Spinal cord (tissue), 10 donors: Measurements from ENCODE around the gene RPL34. TPM values are rescaled to one million over a fixed set of nuclear protein-coding genes. Genes with fewer than 3 reads are reported as not detected.

Source experiments
- DNase-seq, 6 donors: peaks; one replicate each; pipeline versions ENCODE4 v3.0.0 to v3.0.0-alpha.2; 2013 to 2015; ENCODE audit warnings: low spot score in 6 of 6, low read depth in 4 of 6
- H3K27ac ChIP-seq: one replicate; pipeline ENCODE4 v1.5.1; 2013; ENCODE audit warnings: low read depth, low read length, control low read depth
- H3K27me3 ChIP-seq: one replicate; pipeline ENCODE4 v1.6.1; 2013; ENCODE audit warnings: low read length; ENCODE audit not compliant: control insufficient read depth, insufficient read depth
- H3K36me3 ChIP-seq: one replicate; pipeline ENCODE4 v1.6.1; 2013; ENCODE audit warnings: low read length; ENCODE audit not compliant: control insufficient read depth, insufficient read depth
- H3K4me1 ChIP-seq: one replicate; pipeline ENCODE4 v1.6.1; 2013; ENCODE audit warnings: low read length; ENCODE audit not compliant: control insufficient read depth, insufficient read depth
- H3K4me3 ChIP-seq: one replicate; pipeline ENCODE4 v1.5.1; 2013; ENCODE audit warnings: low read depth, low read length, control low read depth
- H3K9me3 ChIP-seq: one replicate; pipeline ENCODE4 v1.6.1; 2013; ENCODE audit warnings: low read length; ENCODE audit not compliant: control insufficient read depth, insufficient read depth
- WGBS: methylation state at CpG from one replicate; pipeline ENCODE4 v1.1.5; 2013; ENCODE audit warnings: missing lambda C conversion rate; ENCODE audit not compliant: insufficient coverage; 5-methylcytosine and 5-hydroxymethylcytosine counted together
- long read RNA-seq, 4 donors: transcript quantifications; one replicate each; lab custom pipeline, GENCODE V29; 2026
- polyA plus RNA-seq, 2 donors: library from polyadenylated mRNA; unstranded; fragments of 120-200 nt; gene quantifications; one replicate each; pipeline ENCODE4 v1.2.1, GENCODE V29; 2013; ENCODE audit not compliant: insufficient read length in 2 of 2
- total RNA-seq, 2 donors: library from RNA; depleted of rRNA in 1 of 2; stranded (reverse); fragments of 120-200 nt in 1 of 2; fragments of >200 nt in 1 of 2; gene quantifications; one replicate each; pipeline versions ENCODE4 v1.2.3 to v1.2.4, GENCODE V29; 2013 to 2014
- donor health status: healthy.

The RPL34 gene
- 1,000 to 10,000 TPM in 1 of 2 donors, 100 to 1,000 TPM in 1; 706 to 2,279 TPM for total RNA-seq
- polyA plus RNA-seq, result 1,000 to 10,000 TPM; 1,118 to 1,134 TPM
- long read RNA-seq, donor 1, transcript RPL34-202 (5 exons, 441 nt), result major isoform, 1,034 of 1,615 reads
- long read RNA-seq, donor 1, transcript RPL34-201 (5 exons, 529 nt), result minor isoform, 20 of 1,615 reads
- long read RNA-seq, donor 1, transcript RPL34-206 (2 exons, 629 nt), result minor isoform, 59 of 1,615 reads
- long read RNA-seq, donor 1, partial matches to known transcripts, result 462 of 1,615 reads
- long read RNA-seq, donor 1, other reads (novel, unspliced or antisense), result 39 of 1,615 reads
- long read RNA-seq, donor 2, transcript RPL34-202 (5 exons, 441 nt), result major isoform, 363 of 573 reads
- long read RNA-seq, donor 2, transcript RPL34-206 (2 exons, 629 nt), result minor isoform, 23 of 573 reads
- long read RNA-seq, donor 2, transcript RPL34-201 (5 exons, 529 nt), result minor isoform, 13 of 573 reads
- long read RNA-seq, donor 2, partial matches to known transcripts, result 163 of 573 reads
- long read RNA-seq, donor 2, other reads (novel, unspliced or antisense), result 8 of 573 reads
- long read RNA-seq, donor 3, transcript RPL34-206 (2 exons, 629 nt), result minor isoform, 25 of 740 reads
- long read RNA-seq, donor 3, transcript RPL34-201 (5 exons, 529 nt), result minor isoform, 14 of 740 reads
- long read RNA-seq, donor 3, transcript RPL34-202 (5 exons, 441 nt), result major isoform, 491 of 740 reads
- long read RNA-seq, donor 3, partial matches to known transcripts, result 200 of 740 reads
- long read RNA-seq, donor 3, other reads (novel, unspliced or antisense), result 9 of 740 reads
- long read RNA-seq, donor 4, transcript RPL34-202 (5 exons, 441 nt), result major isoform, 3,788 of 6,512 reads
- long read RNA-seq, donor 4, transcript RPL34-206 (2 exons, 629 nt), result minor isoform, 308 of 6,512 reads
- long read RNA-seq, donor 4, transcript RPL34-205 (2 exons, 2,627 nt), result minor isoform, 8 of 6,512 reads
- long read RNA-seq, donor 4, transcript RPL34-201 (5 exons, 529 nt), result minor isoform, 68 of 6,512 reads
- long read RNA-seq, donor 4, partial matches to known transcripts, result 2,146 of 6,512 reads
- long read RNA-seq, donor 4, other reads (novel, unspliced or antisense), result 193 of 6,512 reads

GRCh38 chr4:108620101-108620932 lies at the start of gene RPL34:
RPL34 (plus strand) TSS chr4:108620576; CDS start chr4:108621960, 1,384 bp downstream.
- Histone ChIP-seq H3K27me3 (no peaks in the 10 kb centered on the region), H3K4me1 (no peaks in the 10 kb centered on the region), H3K4me3 (peak within 1 kb of the TSS; percentile 99), H3K36me3 (peaks cover 16% of the 10 kb centered on the region), H3K9me3 (peaks cover 2% of the 10 kb centered on the region), H3K27ac (peak within 1 kb of the TSS; percentile 90)
- under 1% methylated on average over 17 of the region's 32 CpGs for WGBS
- peak; percentile 96 to 100 (median 98) for DNase-seq

- WGBS, result 49% methylated on average over 3 of the region's 4 CpGs
- Histone ChIP-seq H3K4me1 (no peaks in the 10 kb centered on the region), H3K36me3 (no peaks in the 10 kb centered on the region), H3K9me3 (no peaks in the 10 kb centered on the region), H3K27me3 (no peaks in the 10 kb centered on the region), H3K4me3 (no peak overlapping the region), H3K27ac (no peak overlapping the region)
- peak in 1 of 6 donors; percentile 11 for DNase-seq
These were observed 49.3 kb upstream of the RPL34 start for GRCh38 chr4:108570993-108571569.

GRCh38 chr4:108574402-108574801 lies 46.0 kb upstream of the RPL34 start:
- no peaks in the 10 kb centered on the region for H3K9me3 ChIP-seq
- no peaks in the 10 kb centered on the region for H3K36me3 ChIP-seq
- no peaks in the 10 kb centered on the region for H3K27me3 ChIP-seq
- peak in 1 of 6 donors; percentile 17 for DNase-seq
- no peaks in the 10 kb centered on the region for H3K4me1 ChIP-seq
- H3K27ac ChIP-seq, result no peak overlapping the region
- WGBS, result 23% methylated on average over 1 of the region's 3 CpGs
- no peak overlapping the region for H3K4me3 ChIP-seq

GRCh38 chr4:108581083-108581482 lies 39.3 kb upstream of the RPL34 start:
- no peaks in the 10 kb centered on the region for H3K36me3 ChIP-seq
- no peak overlapping the region for H3K27ac ChIP-seq
- no peak for DNase-seq
- WGBS, result 100% methylated on average over 2 of the region's 6 CpGs
- no peak overlapping the region for H3K4me3 ChIP-seq
- H3K27me3 ChIP-seq, result no peaks in the 10 kb centered on the region
- H3K4me1 ChIP-seq, result no peaks in the 10 kb centered on the region
- H3K9me3 ChIP-seq, result no peaks in the 10 kb centered on the region

- H3K4me1 ChIP-seq, result no peaks in the 10 kb centered on the region
- H3K36me3 ChIP-seq, result no peaks in the 10 kb centered on the region
- WGBS, result 44% methylated on average over 3 of the region's 3 CpGs
- no peak for DNase-seq
- no peak overlapping the region for H3K4me3 ChIP-seq
- no peak overlapping the region for H3K27ac ChIP-seq
- no peaks in the 10 kb centered on the region for H3K27me3 ChIP-seq
- H3K9me3 ChIP-seq, result no peaks in the 10 kb centered on the region
These were observed 33.6 kb upstream of the RPL34 start for GRCh38 chr4:108586778-108587177.

- Histone ChIP-seq H3K27me3 (no peaks in the 10 kb centered on the region), H3K4me1 (no peaks in the 10 kb centered on the region), H3K27ac (no peak overlapping the region), H3K4me3 (no peak overlapping the region), H3K36me3 (no peaks in the 10 kb centered on the region), H3K9me3 (no peaks in the 10 kb centered on the region)
- DNase-seq, result no peak
- WGBS, result no CpG with 5 or more reads among the region's 1 CpG
These were observed 31.5 kb upstream of the RPL34 start for GRCh38 chr4:108588878-108589277.

GRCh38 chr4:108589961-108590360 lies 30.4 kb upstream of the RPL34 start:
- DNase-seq, result no peak
- Histone ChIP-seq H3K4me3 (no peak overlapping the region), H3K4me1 (no peaks in the 10 kb centered on the region), H3K36me3 (no peaks in the 10 kb centered on the region), H3K27ac (no peak overlapping the region), H3K9me3 (no peaks in the 10 kb centered on the region), H3K27me3 (no peaks in the 10 kb centered on the region)
- 50% methylated on average over 1 of the region's 2 CpGs for WGBS

GRCh38 chr4:108590776-108591175 lies 29.6 kb upstream of the RPL34 start:
- H3K27me3 ChIP-seq, result no peaks in the 10 kb centered on the region
- WGBS, result no CpG with 5 or more reads among the region's 1 CpG
- no peak overlapping the region for H3K27ac ChIP-seq
- H3K4me3 ChIP-seq, result no peak overlapping the region
- no peaks in the 10 kb centered on the region for H3K9me3 ChIP-seq
- no peak for DNase-seq
- no peaks in the 10 kb centered on the region for H3K4me1 ChIP-seq
- no peaks in the 10 kb centered on the region for H3K36me3 ChIP-seq

GRCh38 chr4:108592674-108592986 lies 27.7 kb upstream of the RPL34 start:
- no peaks in the 10 kb centered on the region for H3K9me3 ChIP-seq
- no CpG with 5 or more reads among the region's 2 CpGs for WGBS
- DNase-seq, result no peak
- no peak overlapping the region for H3K27ac ChIP-seq
- no peaks in the 10 kb centered on the region for H3K4me1 ChIP-seq
- no peak overlapping the region for H3K4me3 ChIP-seq
- H3K27me3 ChIP-seq, result no peaks in the 10 kb centered on the region
- H3K36me3 ChIP-seq, result no peaks in the 10 kb centered on the region
